HEK293 (cell line): Measurements from ENCODE around the gene GDPGP1.

Source experiments
- CTCF ChIA-PET: fragments of 350-600 bp; formaldehyde crosslinking; extraction: SDS; loops from one replicate; lab custom pipeline; 2021; ENCODE audit warnings: antibody characterized with exemption; lab: Yijun Ruan, JAX
- POLR2A ChIA-PET: fragments of 300-600 bp; formaldehyde crosslinking; extraction: SDS; loops from one replicate; lab custom pipeline; 2020; ENCODE audit warnings: antibody characterized with exemption, inconsistent platforms; lab: Yijun Ruan, JAX
- H3K27ac ChIP-seq: fragments of 200-500 bp; sonication (Bioruptor generic); 2 replicates; pipeline ENCODE4 v1.5.1; 2014; ENCODE audit warnings: low read depth, low read length, control low read depth, inconsistent platforms; ENCODE audit errors: extremely low read depth
- H3K36me3 ChIP-seq, 2 experiments: fragments of 200-500 bp in 1 of 2; sonication (Bioruptor generic) in 1 of 2; 1 replicate in 1 of 2; 2 replicates in 1 of 2; pipeline ENCODE4 v1.5.1; 2014 to 2017; ENCODE audit warnings: inconsistent platforms in 2 of 2, low read length in 2 of 2; ENCODE audit not compliant: control insufficient read depth in 2 of 2, insufficient read depth in 1 of 2
- H3K4me1 ChIP-seq: fragments of 200-500 bp; sonication (Bioruptor generic); 2 replicates; pipeline ENCODE4 v1.5.1; 2014; ENCODE audit warnings: mild to moderate bottlenecking, low read length, inconsistent platforms; ENCODE audit not compliant: control insufficient read depth, insufficient read depth
- H3K4me3 ChIP-seq: 2 replicates; pipeline ENCODE4 v1.5.1; 2011; ENCODE audit warnings: low read depth, mild to moderate bottlenecking, control low read depth, low read length, moderate library complexity
- H3K9me3 ChIP-seq: fragments of 200-500 bp; sonication (Bioruptor generic); 2 replicates; pipeline ENCODE4 v1.5.1; 2014; ENCODE audit warnings: low read depth, low read length, inconsistent platforms; ENCODE audit not compliant: control insufficient read depth, insufficient read depth
- BCL11B ChIP-seq: fragments of 450-650 bp; formaldehyde crosslinking; IDR thresholded peaks from 2 replicates; pipeline ENCODE4 v1.5.1; 2016; ENCODE audit warnings: low read depth, missing biosample characterization, missing genetic modification characterization
- KLF10 ChIP-seq: fragments of 450-650 bp; IDR thresholded peaks from 2 replicates; pipeline ENCODE4 v1.5.1; 2018; ENCODE audit warnings: missing biosample characterization, mild to moderate bottlenecking, missing genetic modification characterization
- KLF16 ChIP-seq: fragments of 450-650 bp; formaldehyde crosslinking; IDR thresholded peaks from 2 replicates; pipeline ENCODE4 v1.5.1; 2017; ENCODE audit warnings: missing biosample characterization, missing genetic modification characterization
- SP7 ChIP-seq: fragments of 450-650 bp; formaldehyde crosslinking; IDR thresholded peaks from 2 replicates; pipeline ENCODE4 v1.5.1; 2016; ENCODE audit warnings: missing biosample characterization, missing genetic modification characterization
- ZBTB7A ChIP-seq: fragments of 450-650 bp; formaldehyde crosslinking; IDR thresholded peaks from 2 replicates; pipeline ENCODE4 v1.5.1; 2016; ENCODE audit warnings: low read depth, missing biosample characterization, missing genetic modification characterization
- ZFHX2 ChIP-seq: fragments of 450-650 bp; formaldehyde crosslinking; conservative IDR thresholded peaks from 2 replicates; pipeline ENCODE4 v1.5.1; 2016; ENCODE audit warnings: missing biosample characterization, missing genetic modification characterization
- ZIC2 ChIP-seq: fragments of 450-650 bp; formaldehyde crosslinking; IDR thresholded peaks from 2 replicates; pipeline ENCODE4 v1.5.1; 2016; ENCODE audit warnings: missing biosample characterization, missing genetic modification characterization
- ZNF175 ChIP-seq: fragments of 450-650 bp; formaldehyde crosslinking; IDR thresholded peaks from 2 replicates; pipeline ENCODE4 v1.5.1; 2016; ENCODE audit warnings: missing biosample characterization, missing genetic modification characterization
- ZNF350 ChIP-seq: fragments of 450-650 bp; formaldehyde crosslinking; IDR thresholded peaks from 2 replicates; pipeline ENCODE4 v1.5.0; 2017; ENCODE audit warnings: missing biosample characterization, mild to moderate bottlenecking, missing genetic modification characterization
- ZNF354C ChIP-seq: fragments of 450-650 bp; formaldehyde crosslinking; IDR thresholded peaks from 2 replicates; pipeline ENCODE4 v1.5.1; 2016; ENCODE audit warnings: missing biosample characterization, missing genetic modification characterization, low read depth, borderline replicate concordance
- ZNF394 ChIP-seq: fragments of 450-650 bp; formaldehyde crosslinking; IDR thresholded peaks from 2 replicates; pipeline ENCODE4 v1.5.1; 2016; ENCODE audit warnings: missing biosample characterization, missing genetic modification characterization, mild to moderate bottlenecking, moderate library complexity, borderline replicate concordance
- ZNF404 ChIP-seq: fragments of 450-650 bp; formaldehyde crosslinking; IDR thresholded peaks from 2 replicates; pipeline ENCODE4 v1.5.1; 2017; ENCODE audit warnings: missing biosample characterization, missing genetic modification characterization
- ZNF449 ChIP-seq: fragments of 450-650 bp; formaldehyde crosslinking; IDR thresholded peaks from 2 replicates; pipeline ENCODE4 v1.5.1; 2017; ENCODE audit warnings: missing biosample characterization, mild to moderate bottlenecking, missing genetic modification characterization, moderate library complexity
- ZNF48 ChIP-seq: fragments of 450-650 bp; formaldehyde crosslinking; IDR thresholded peaks from 2 replicates; pipeline ENCODE4 v1.5.1; 2016; ENCODE audit warnings: missing biosample characterization, missing genetic modification characterization
- ZNF510 ChIP-seq: fragments of 450-650 bp; formaldehyde crosslinking; IDR thresholded peaks from 2 replicates; pipeline ENCODE4 v1.5.1; 2018; ENCODE audit warnings: mild to moderate bottlenecking, missing genetic modification characterization, missing biosample characterization; ENCODE audit not compliant: insufficient replicate concordance
- ZNF521 ChIP-seq: fragments of 450-650 bp; formaldehyde crosslinking; IDR thresholded peaks from 2 replicates; pipeline ENCODE4 v1.5.1; 2017; ENCODE audit warnings: missing biosample characterization, mild to moderate bottlenecking, missing genetic modification characterization
- ZNF530 ChIP-seq: fragments of 450-650 bp; formaldehyde crosslinking; IDR thresholded peaks from 2 replicates; pipeline ENCODE4 v1.5.1; 2016; ENCODE audit warnings: low read depth, missing biosample characterization, missing genetic modification characterization
- ZNF548 ChIP-seq: fragments of 450-650 bp; formaldehyde crosslinking; IDR thresholded peaks from 2 replicates; pipeline ENCODE4 v1.5.1; 2016; ENCODE audit warnings: missing biosample characterization, missing genetic modification characterization
- ZNF707 ChIP-seq: fragments of 450-650 bp; formaldehyde crosslinking; IDR thresholded peaks from 2 replicates; pipeline ENCODE4 v1.5.1; 2016; ENCODE audit warnings: missing biosample characterization, missing genetic modification characterization
- ZNF785 ChIP-seq: fragments of 450-650 bp; formaldehyde crosslinking; IDR thresholded peaks from 2 replicates; pipeline ENCODE4 v1.5.1; 2016; ENCODE audit warnings: missing biosample characterization, missing genetic modification characterization
- ZSCAN23 ChIP-seq: fragments of 450-650 bp; formaldehyde crosslinking; IDR thresholded peaks from 2 replicates; pipeline ENCODE4 v1.5.1; 2016; ENCODE audit warnings: missing biosample characterization, missing genetic modification characterization
- TF ChIP-seq, protein P1 (sequence below): fragments of 450-650 bp; formaldehyde crosslinking; IDR thresholded peaks from 2 replicates; pipeline ENCODE4 v1.5.1; 2016; ENCODE audit warnings: missing biosample characterization, missing genetic modification characterization
- TF ChIP-seq, protein P2 (sequence below): fragments of 450-650 bp; formaldehyde crosslinking; IDR thresholded peaks from 2 replicates; pipeline ENCODE4 v1.5.1; 2017; ENCODE audit warnings: missing biosample characterization, missing genetic modification characterization

GDPGP1 gene

DNA sequence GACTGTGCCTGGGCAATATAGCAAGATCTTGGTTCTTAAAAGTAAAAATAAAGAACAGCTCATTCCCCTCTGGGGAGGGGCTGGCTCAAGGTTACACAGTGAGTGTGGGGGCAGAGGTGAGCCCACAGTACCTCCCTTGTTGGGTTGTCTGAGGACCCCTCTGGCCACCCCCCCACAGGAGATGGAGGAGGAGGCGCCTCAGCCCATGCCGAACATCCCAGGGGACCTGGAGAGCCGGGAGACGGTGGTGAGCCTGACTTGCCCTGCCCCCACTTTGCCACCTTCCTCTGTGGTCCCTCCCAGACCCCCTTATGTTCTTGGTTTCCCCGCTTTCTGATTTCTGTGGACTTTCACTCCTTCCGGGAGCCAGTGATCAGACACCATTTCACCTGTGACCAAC is 60.1 kb downstream of the GDPGP1 start:
- CTCF ChIA-PET, result interaction anchor here (0.6 to 3.8 kb wide), 28 partner anchors 8 to 978 kb away, joined by 3 to 42 read pairs (median 5); partner anchors contain the start of genes CIB1 and GDPGP1
- POLR2A ChIA-PET, result no interaction called here
- Histone ChIP-seq H3K4me3 (no peak overlapping the region), H3K9me3 (no peaks in the 10 kb centered on the region), H3K4me1 (no peaks in the 10 kb centered on the region), H3K27ac (no peak overlapping the region), H3K36me3 (no peaks in the 10 kb centered on the region)
- no peak for TF ChIP-seq ZFHX2 (tag by site-specific recombination)
- TF ChIP-seq ZNF175 (tag by site-specific recombination), result no peak
- TF ChIP-seq, protein P1, sequence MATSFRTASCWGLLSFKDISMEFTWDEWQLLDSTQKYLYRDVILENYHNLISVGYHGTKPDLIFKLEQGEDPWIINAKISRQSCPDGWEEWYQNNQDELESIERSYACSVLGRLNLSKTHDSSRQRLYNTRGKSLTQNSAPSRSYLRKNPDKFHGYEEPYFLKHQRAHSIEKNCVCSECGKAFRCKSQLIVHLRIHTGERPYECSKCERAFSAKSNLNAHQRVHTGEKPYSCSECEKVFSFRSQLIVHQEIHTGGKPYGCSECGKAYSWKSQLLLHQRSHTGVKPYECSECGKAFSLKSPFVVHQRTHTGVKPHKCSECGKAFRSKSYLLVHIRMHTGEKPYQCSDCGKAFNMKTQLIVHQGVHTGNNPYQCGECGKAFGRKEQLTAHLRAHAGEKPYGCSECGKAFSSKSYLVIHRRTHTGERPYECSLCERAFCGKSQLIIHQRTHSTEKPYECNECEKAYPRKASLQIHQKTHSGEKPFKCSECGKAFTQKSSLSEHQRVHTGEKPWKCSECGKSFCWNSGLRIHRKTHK (tag by site-specific recombination), result no peak
- no peak for TF ChIP-seq ZNF48
- TF ChIP-seq ZNF394 (tag by site-specific recombination), result no peak
- TF ChIP-seq ZSCAN23 (tag by site-specific recombination), result no peak
- TF ChIP-seq SP7 (tag by site-specific recombination), result no peak
- TF ChIP-seq, protein P2, sequence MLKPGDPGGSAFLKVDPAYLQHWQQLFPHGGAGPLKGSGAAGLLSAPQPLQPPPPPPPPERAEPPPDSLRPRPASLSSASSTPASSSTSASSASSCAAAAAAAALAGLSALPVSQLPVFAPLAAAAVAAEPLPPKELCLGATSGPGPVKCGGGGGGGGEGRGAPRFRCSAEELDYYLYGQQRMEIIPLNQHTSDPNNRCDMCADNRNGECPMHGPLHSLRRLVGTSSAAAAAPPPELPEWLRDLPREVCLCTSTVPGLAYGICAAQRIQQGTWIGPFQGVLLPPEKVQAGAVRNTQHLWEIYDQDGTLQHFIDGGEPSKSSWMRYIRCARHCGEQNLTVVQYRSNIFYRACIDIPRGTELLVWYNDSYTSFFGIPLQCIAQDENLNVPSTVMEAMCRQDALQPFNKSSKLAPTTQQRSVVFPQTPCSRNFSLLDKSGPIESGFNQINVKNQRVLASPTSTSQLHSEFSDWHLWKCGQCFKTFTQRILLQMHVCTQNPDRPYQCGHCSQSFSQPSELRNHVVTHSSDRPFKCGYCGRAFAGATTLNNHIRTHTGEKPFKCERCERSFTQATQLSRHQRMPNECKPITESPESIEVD, result no peak
- TF ChIP-seq ZNF350 (tag by site-specific recombination), result no peak
- TF ChIP-seq BCL11B (tag by site-specific recombination), result no peak

GRCh38 chr15:90294601-90295269 is 60.7 kb downstream of the GDPGP1 start:
- POLR2A ChIA-PET, result interaction anchor here (0.6 kb wide), 1 partner anchor 402 kb away, joined by 3 read pairs; no protein-coding TSS in a partner anchor
- H3K4me1 ChIP-seq, result no peaks in the 10 kb centered on the region
- TF ChIP-seq ZNF530 (no peak), ZNF175 (tag by site-specific recombination) (no peak), ZBTB7A (tag by site-specific recombination) (no peak), ZNF707 (tag by site-specific recombination) (no peak), ZNF510 (tag by site-specific recombination) (no peak), ZNF521 (tag by site-specific recombination) (no peak), ZNF548 (tag by site-specific recombination) (no peak), KLF10 (tag by site-specific recombination) (no peak), ZNF785 (tag by site-specific recombination) (no peak)
- TF ChIP-seq, all 188 proteins: peak for 0
- H3K36me3 ChIP-seq, result no peaks in the 10 kb centered on the region
- H3K27ac ChIP-seq, result no peak overlapping the region
- H3K9me3 ChIP-seq, result no peaks in the 10 kb centered on the region
- H3K4me3 ChIP-seq, result no peak overlapping the region
- CTCF ChIA-PET, result interaction anchor here (1.2 to 2.7 kb wide), 8 partner anchors 7 to 591 kb away, joined by 3 to 42 read pairs (median 8); partner anchors contain the start of genes CIB1 and GDPGP1

DNA sequence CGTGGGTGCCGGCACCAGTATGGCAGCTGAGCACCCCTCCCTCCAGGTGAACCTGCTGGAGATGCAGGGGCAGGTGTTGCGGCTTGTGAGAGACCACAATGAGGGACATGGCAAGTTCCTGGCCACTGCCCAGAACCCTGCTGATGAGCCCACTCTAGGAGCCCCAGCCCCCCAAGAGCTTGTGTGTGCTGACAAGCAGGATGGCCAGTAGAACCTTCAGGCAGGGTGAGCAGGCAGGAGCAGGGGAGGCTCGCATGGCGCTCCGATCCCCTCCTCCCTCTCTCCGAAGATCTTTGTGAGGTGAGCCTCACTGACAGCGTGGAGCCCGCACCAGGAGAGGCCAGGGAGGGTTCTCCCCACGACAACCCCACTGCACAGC is 61.2 kb downstream of the GDPGP1 start:
- TF ChIP-seq KLF16 (no peak), ZIC2 (peak; percentile 48; the same call in 1 of the 2 replicates), ZNF354C (tag by site-specific recombination) (no peak), ZNF449 (tag by site-specific recombination) (no peak), ZNF404 (tag by site-specific recombination) (no peak)
- Histone ChIP-seq H3K9me3 (no peaks in the 10 kb centered on the region), H3K4me3 (no peak overlapping the region), H3K27ac (no peak overlapping the region), H3K36me3 (no peaks in the 10 kb centered on the region), H3K4me1 (no peaks in the 10 kb centered on the region)
- ChIA-PET CTCF (no interaction called here), POLR2A (interaction anchor here (0.6 kb wide), 1 partner anchor 402 kb away, joined by 3 read pairs; no protein-coding TSS in a partner anchor)
